WTC11 (cell line): Measurements from ENCODE around the gene BARX2. TPM values are rescaled to one million over a fixed set of nuclear protein-coding genes. Genes with fewer than 3 reads are reported as not detected.

ENCODE experiments used
- ATAC-seq: fragments of 200-7000 bp; cut with Tn5 transposase; 2 replicates; pipeline ENCODE4 v1.10.0; 2021; ENCODE audit warnings: mild to moderate bottlenecking, moderate library complexity
- CTCF ChIA-PET: fragments of 300-600 bp; sonication (Branson Sonifier 250); formaldehyde crosslinking; loops from one replicate; lab custom pipeline; 2021; ENCODE audit warnings: antibody characterized with exemption; lab: Charles Lee
- POLR2A ChIA-PET: fragments of 350-600 bp; sonication (Branson Sonifier 250); formaldehyde crosslinking; loops from one replicate; lab custom pipeline; 2021; ENCODE audit warnings: antibody characterized with exemption; lab: Charles Lee
- DNase-seq: peaks from one replicate; pipeline ENCODE4 v3.0.0; 2021; ENCODE audit warnings: low spot score
- H3K27ac Mint-ChIP-seq: 2 replicates; pipeline ENCODE4 v1.8.0; 2021; ENCODE audit warnings: mixed read lengths
- H3K27me3 Mint-ChIP-seq: 2 replicates; pipeline ENCODE4 v1.8.0; 2021; ENCODE audit warnings: low read depth, mild to moderate bottlenecking, moderate library complexity, mixed read lengths
- H3K36me3 Mint-ChIP-seq: 2 replicates; pipeline ENCODE4 v1.8.0; 2021; ENCODE audit warnings: mixed read lengths
- H3K4me1 Mint-ChIP-seq: 2 replicates; pipeline ENCODE4 v1.8.0; 2022; ENCODE audit warnings: mixed read lengths
- H3K4me3 Mint-ChIP-seq: 2 replicates; pipeline ENCODE4 v1.8.0; 2021; ENCODE audit warnings: mild to moderate bottlenecking, moderate library complexity, mixed read lengths
- H3K9me3 Mint-ChIP-seq: 2 replicates; pipeline ENCODE4 v1.8.0; 2021; ENCODE audit warnings: mixed read lengths
- ATF2 ChIP-seq: sonication (generic); formaldehyde crosslinking; IDR thresholded peaks from 2 replicates; pipeline ENCODE4 v1.8.1; 2022; ENCODE audit warnings: low read depth, missing genetic modification reagents, borderline replicate concordance
- CBFB ChIP-seq: sonication (generic); formaldehyde crosslinking; IDR thresholded peaks from 2 replicates; pipeline ENCODE4 v1.8.1; 2022; ENCODE audit warnings: mild to moderate bottlenecking, low read depth, missing genetic modification reagents
- CDX4 ChIP-seq: fragments of 250-450 bp; sonication (Bioruptor Pico); IDR thresholded peaks from 2 replicates; pipeline ENCODE4 v1.9.0; 2021; ENCODE audit warnings: moderate library complexity, mild to moderate bottlenecking, inconsistent platforms, borderline replicate concordance
- CREM ChIP-seq: sonication (generic); formaldehyde crosslinking; IDR thresholded peaks from 2 replicates; pipeline ENCODE4 v1.8.1; 2022; ENCODE audit warnings: mild to moderate bottlenecking, missing genetic modification reagents, moderate library complexity
- E2F4 ChIP-seq: sonication (generic); formaldehyde crosslinking; IDR thresholded peaks from 2 replicates; pipeline ENCODE4 v1.8.1; 2022; ENCODE audit warnings: low read depth, mild to moderate bottlenecking, moderate library complexity, missing genetic modification reagents, borderline replicate concordance
- E2F5 ChIP-seq: sonication (generic); formaldehyde crosslinking; IDR thresholded peaks from 2 replicates; pipeline ENCODE4 v1.8.1; 2022; ENCODE audit warnings: mild to moderate bottlenecking, moderate library complexity, missing genetic modification reagents
- ELF4 ChIP-seq: sonication (generic); formaldehyde crosslinking; IDR thresholded peaks from 2 replicates; pipeline ENCODE4 v1.8.1; 2022; ENCODE audit warnings: low read depth, mild to moderate bottlenecking, moderate library complexity, missing genetic modification reagents
- EMX1 ChIP-seq: fragments of 250-450 bp; sonication (Bioruptor Pico); IDR thresholded peaks from 2 replicates; pipeline ENCODE4 v1.8.0; 2021; ENCODE audit warnings: mild to moderate bottlenecking
- ERG ChIP-seq: fragments of 250-450 bp; sonication (Bioruptor Pico); IDR thresholded peaks from 2 replicates; pipeline ENCODE4 v1.8.0; 2021; ENCODE audit warnings: mild to moderate bottlenecking
- ESRRA ChIP-seq: sonication (generic); formaldehyde crosslinking; IDR thresholded peaks from 2 replicates; pipeline ENCODE4 v1.8.1; 2022; ENCODE audit warnings: mild to moderate bottlenecking, missing genetic modification reagents, borderline replicate concordance
- MXD4 ChIP-seq: fragments of 250-450 bp; sonication (Bioruptor Pico); IDR thresholded peaks from 2 replicates; pipeline ENCODE4 v1.8.0; 2021; ENCODE audit warnings: mild to moderate bottlenecking, moderate library complexity, borderline replicate concordance
- NR1H2 ChIP-seq: sonication (generic); formaldehyde crosslinking; IDR thresholded peaks from 2 replicates; pipeline ENCODE4 v1.9.0; 2021; ENCODE audit warnings: mild to moderate bottlenecking, moderate library complexity, missing genetic modification reagents
- SMAD4 ChIP-seq: sonication (generic); formaldehyde crosslinking; IDR thresholded peaks from 2 replicates; pipeline ENCODE4 v1.8.0; 2022; ENCODE audit warnings: mild to moderate bottlenecking, missing genetic modification reagents
- TCF7 ChIP-seq: sonication (generic); formaldehyde crosslinking; IDR thresholded peaks from 2 replicates; pipeline ENCODE4 v1.8.0; 2022; ENCODE audit warnings: mild to moderate bottlenecking, low read depth, missing genetic modification reagents, moderate library complexity
- USF2 ChIP-seq: sonication (generic); formaldehyde crosslinking; IDR thresholded peaks from 2 replicates; pipeline ENCODE4 v1.8.1; 2023; ENCODE audit warnings: mild to moderate bottlenecking, missing genetic modification reagents, moderate library complexity
- ZNF219 ChIP-seq: sonication (generic); formaldehyde crosslinking; IDR thresholded peaks from 2 replicates; pipeline ENCODE4 v1.8.0; 2023; ENCODE audit warnings: missing genetic modification reagents, mild to moderate bottlenecking, borderline replicate concordance
- ZNF232 ChIP-seq: sonication (generic); formaldehyde crosslinking; IDR thresholded peaks from 2 replicates; pipeline ENCODE4 v1.8.0; 2022; ENCODE audit warnings: mild to moderate bottlenecking, missing genetic modification reagents
- ZNF416 ChIP-seq: fragments of 250-450 bp; sonication (Bioruptor Pico); IDR thresholded peaks from 2 replicates; pipeline ENCODE4 v1.9.0; 2021; ENCODE audit warnings: mild to moderate bottlenecking, inconsistent platforms
- ZNF671 ChIP-seq: fragments of 250-450 bp; sonication (Bioruptor Pico); IDR thresholded peaks from 2 replicates; pipeline ENCODE4 v1.8.0; 2021; ENCODE audit warnings: mild to moderate bottlenecking
- ZSCAN18 ChIP-seq: fragments of 250-450 bp; sonication (Bioruptor Pico); IDR thresholded peaks from 2 replicates; pipeline ENCODE4 v2.1.2; 2022; ENCODE audit warnings: mild to moderate bottlenecking, moderate library complexity
- total RNA-seq: library from RNA; stranded (reverse); gene quantifications from 3 replicates; pipeline ENCODE4 v1.2.3, GENCODE V29; 2021

BARX2 gene
- total RNA-seq, 1 experiment from 2014 or later: not detected

- TF ChIP-seq E2F4 (CRISPR knock-in tag): no peak
- TF ChIP-seq CDX4 (CRISPR knock-in tag): no peak
- no peak for TF ChIP-seq ESRRA (CRISPR knock-in tag)
- TF ChIP-seq ZSCAN18 (CRISPR knock-in tag): no peak
These were observed 29.1 kb downstream of the BARX2 start (continued) for GRCh38 chr11:129404731-129405130.

- H3K4me1 Mint-ChIP-seq: peaks cover 4% of the 10 kb centered on the region; the same call in 1 of the 2 replicates
- no peak for ATAC-seq
- CTCF ChIA-PET: interaction anchor here (1.2 kb wide), 1 partner anchor 287 kb away, joined by 3 read pairs; no protein-coding TSS in a partner anchor
- no peaks in the 10 kb centered on the region for H3K36me3 Mint-ChIP-seq
- H3K27me3 Mint-ChIP-seq: no peaks in the 10 kb centered on the region; the same call in none of the 2 replicates
- no peak for DNase-seq
- TF ChIP-seq TCF7 (CRISPR knock-in tag): no peak
- TF ChIP-seq EMX1 (CRISPR knock-in tag): no peak
- no peak for TF ChIP-seq ZNF416
- TF ChIP-seq MXD4: no peak
- TF ChIP-seq E2F4 (CRISPR knock-in tag): no peak
- no peak for TF ChIP-seq SMAD4 (CRISPR knock-in tag)
- no peak overlapping the region for H3K4me3 Mint-ChIP-seq
- 0 out of 2 replicates have a peak, but pooled peaks cover 3% of the 10 kb centered on the region for H3K9me3 Mint-ChIP-seq
- POLR2A ChIA-PET: no interaction called here
- no peak overlapping the region for H3K27ac Mint-ChIP-seq
These were observed 33.3 kb downstream of the BARX2 start for GRCh38 chr11:129408865-129409444.

GRCh38 chr11:129410395-129410960, 34.8 kb downstream of the BARX2 start:
- POLR2A ChIA-PET: no interaction called here
- no peak overlapping the region for H3K27ac Mint-ChIP-seq
- TF ChIP-seq CREM (no peak), ZNF219 (CRISPR knock-in tag) (no peak), E2F5 (CRISPR knock-in tag) (no peak), ELF4 (CRISPR knock-in tag) (no peak), ATF2 (CRISPR knock-in tag) (no peak), ZNF671 (CRISPR knock-in tag) (no peak), USF2 (CRISPR knock-in tag) (no peak), CBFB (no peak), ERG (CRISPR knock-in tag) (no peak), ZNF232 (no peak), NR1H2 (CRISPR knock-in tag) (no peak)

More at GRCh38 chr11:129410395-129410960, 34.8 kb downstream of the BARX2 start:
- ATAC-seq (no peak), DNase-seq (no peak)
- CTCF ChIA-PET: no interaction called here
- Mint-ChIP-seq H3K36me3 (no peaks in the 10 kb centered on the region), H3K9me3 (0 out of 2 replicates have a peak, but pooled peaks cover 3% of the 10 kb centered on the region), H3K4me3 (no peak overlapping the region), H3K27me3 (no peaks in the 10 kb centered on the region; the same call in none of the 2 replicates), H3K4me1 (peaks cover 4% of the 10 kb centered on the region; the same call in 1 of the 2 replicates)
